Upper lobe of left lung (tissue), 6 donors: ENCODE results near the gene SIK3. TPM values are rescaled to one million over a fixed set of nuclear protein-coding genes. Genes with fewer than 3 reads are reported as not detected.

Experiments used
- ATAC-seq, 2 donors: fragments of 200-7000 bp; cut with Tn5 transposase; one replicate each; pipeline ENCODE4 v1.9.1; 2022; ENCODE audit warnings: mild to moderate bottlenecking in 2 of 2, moderate library complexity in 2 of 2; ENCODE audit not compliant: low FRiP score in 2 of 2
- DNase-seq, 2 donors: peaks; one replicate each; pipeline ENCODE4 v3.0.0-alpha.2; 2019 to 2020
- H3K27ac ChIP-seq, 4 donors: fragments of 200-600 bp; sonication (generic); one replicate each; pipeline ENCODE4 v1.5.1; 2016 to 2019
- H3K27me3 ChIP-seq, 4 donors: fragments of 200-600 bp; sonication (generic); one replicate each; pipeline ENCODE4 v1.5.1; 2017 to 2019
- H3K36me3 ChIP-seq, 4 donors: fragments of 200-600 bp; sonication (generic); one replicate each; pipeline ENCODE4 v1.5.1; 2016 to 2019
- H3K4me1 ChIP-seq, 4 donors: fragments of 200-600 bp; sonication (generic); one replicate each; pipeline ENCODE4 v1.5.1; 2018 to 2019
- H3K4me3 ChIP-seq, 4 donors: fragments of 200-600 bp; sonication (generic); one replicate each; pipeline ENCODE4 v1.5.1; 2017 to 2019; ENCODE audit warnings: mild to moderate bottlenecking in 2 of 4, moderate library complexity in 1 of 4
- H3K9me3 ChIP-seq, 4 donors: fragments of 200-600 bp; sonication (generic); one replicate each; pipeline ENCODE4 v1.5.1; 2018 to 2019
- CTCF ChIP-seq, 6 experiments: fragments of 450-650 bp in 4 of 6; fragments of 200-600 bp in 2 of 6; sonication (generic) in 2 of 6; IDR thresholded peaks; one replicate each; pipeline ENCODE4 v1.5.1; 2016 to 2019; ENCODE audit warnings: antibody characterized with exemption in 6 of 6
- EP300 ChIP-seq, 4 donors: sonication (generic); formaldehyde crosslinking; IDR thresholded peaks; one replicate each; pipeline ENCODE4 v1.5.1; 2017; ENCODE audit warnings: antibody characterized with exemption in 4 of 4, control low read depth in 2 of 4
- POLR2A ChIP-seq, 4 donors: fragments of 450-650 bp; IDR thresholded peaks; one replicate each; pipeline ENCODE4 v1.5.1; 2016 to 2017; ENCODE audit warnings: antibody characterized with exemption in 4 of 4, mild to moderate bottlenecking in 2 of 4
- POLR2AphosphoS5 ChIP-seq, 2 donors: sonication (generic); formaldehyde crosslinking; IDR thresholded peaks; one replicate each; pipeline ENCODE4 v1.5.1; 2017; ENCODE audit warnings: antibody characterized with exemption in 2 of 2
- WGBS, 2 donors: methylation state at CpG; one replicate each; pipeline ENCODE4 v1.1.5; 2017 to 2018; 5-methylcytosine and 5-hydroxymethylcytosine counted together
- total RNA-seq, 6 donors: library from RNA; depleted of rRNA in 4 of 6; stranded (reverse); fragments of >200 nt in 4 of 6; gene quantifications; one replicate each; pipeline versions ENCODE4 v1.1.0 to v1.2.1, GENCODE V29; 2016 to 2021
- donor health status: DM: no; HTN: no; CAD: no; lungs with moderate emphysema.
- donor health status: DM: no; HTN: yes; CAD: no; lungs with severe emphysema.

The SIK3 gene
- total RNA-seq, 6 donors from 2014 or later = 26.9 to 115 (median 43.7) TPM

- Histone ChIP-seq H3K4me3 (no peak overlapping the region), H3K27ac (peak overlapping the region in 3 of 4 donors; percentile 26 to 35 (median 27)), H3K9me3 (no peaks in the 10 kb centered on the region), H3K4me1 (peaks cover 0 to 7% (median 0%) of the 10 kb centered on the region in 4 donors), H3K36me3 (peaks cover 6 to 49% (median 34%) of the 10 kb centered on the region in 4 donors), H3K27me3 (no peaks in the 10 kb centered on the region)
- ATAC-seq (no peak), DNase-seq (peak in 1 of 2 donors; percentile 63)
- WGBS, 2 donors = 62 to 86% methylated on average over 4 of the region's 4 CpGs
- no peak for TF ChIP-seq CTCF (IDR thresholded peaks at IDR 0.05)
- TF ChIP-seq EP300 (IDR thresholded peaks at IDR 0.05) = no peak
- TF ChIP-seq POLR2AphosphoS5 (IDR thresholded peaks at IDR 0.05) = peak in 1 of 2 donors; percentile 6
Observed at GRCh38 chr11:116842909-116843308, 255.3 kb downstream of the SIK3 start.

- ATAC-seq = no peak
- no peak for TF ChIP-seq CTCF (IDR thresholded peaks at IDR 0.05)
- no peak for TF ChIP-seq POLR2AphosphoS5 (IDR thresholded peaks at IDR 0.05)
- no peak for TF ChIP-seq POLR2A (IDR thresholded peaks at IDR 0.05)
- no peak for TF ChIP-seq EP300 (IDR thresholded peaks at IDR 0.05)
- H3K4me3 ChIP-seq = no peak overlapping the region
- H3K27ac ChIP-seq = peak overlapping the region in 1 of 4 donors; percentile 31
- DNase-seq = no peak
- no peaks in the 10 kb centered on the region for H3K9me3 ChIP-seq
- peaks cover 0 to 15% (median 4%) of the 10 kb centered on the region in 4 donors for H3K4me1 ChIP-seq
- WGBS, 2 donors = 96 to 98% methylated on average over 4 of the region's 4 CpGs
- H3K36me3 ChIP-seq = peaks cover 6 to 41% (median 27%) of the 10 kb centered on the region in 4 donors
- no peaks in the 10 kb centered on the region for H3K27me3 ChIP-seq
Observed at GRCh38 chr11:116842117-116842516, 256.1 kb downstream of the SIK3 start.

GRCh38 chr11:116840746-116841296, 257.4 kb downstream of the SIK3 start:
- no peak for ATAC-seq
- 79 to 92% methylated on average over 8 to 9 of the region's 9 CpGs for WGBS, 2 donors
- DNase-seq = no peak
- TF ChIP-seq POLR2A (IDR thresholded peaks at IDR 0.05) (no peak), POLR2AphosphoS5 (IDR thresholded peaks at IDR 0.05) (no peak), EP300 (IDR thresholded peaks at IDR 0.05) (no peak), CTCF (IDR thresholded peaks at IDR 0.05) (no peak)
- no peak overlapping the region for H3K4me3 ChIP-seq
- H3K9me3 ChIP-seq = no peaks in the 10 kb centered on the region
- H3K27me3 ChIP-seq = no peaks in the 10 kb centered on the region
- H3K36me3 ChIP-seq = peaks cover 3 to 28% (median 14%) of the 10 kb centered on the region in 4 donors
- H3K27ac ChIP-seq = no peak overlapping the region
- H3K4me1 ChIP-seq = peaks cover 9 to 28% (median 17%) of the 10 kb centered on the region in 4 donors

GRCh38 chr11:116840224-116840745, 257.9 kb downstream of the SIK3 start:
- Histone ChIP-seq H3K27ac (no peak overlapping the region), H3K27me3 (no peaks in the 10 kb centered on the region), H3K4me1 (peaks cover 14 to 33% (median 22%) of the 10 kb centered on the region in 4 donors), H3K4me3 (no peak overlapping the region), H3K9me3 (no peaks in the 10 kb centered on the region), H3K36me3 (peaks cover 3 to 23% (median 10%) of the 10 kb centered on the region in 4 donors)
- no peak for DNase-seq
- WGBS, 2 donors = 51 to 62% methylated on average over 3 to 6 of the region's 6 CpGs
- TF ChIP-seq POLR2A (IDR thresholded peaks at IDR 0.05) = no peak
- TF ChIP-seq POLR2AphosphoS5 (IDR thresholded peaks at IDR 0.05) = no peak
- TF ChIP-seq CTCF (IDR thresholded peaks at IDR 0.05) = no peak
- TF ChIP-seq EP300 (IDR thresholded peaks at IDR 0.05) = no peak
- no peak for ATAC-seq
